HepG2 (cell line): ENCODE results near the gene APOA1. TPM values are rescaled to one million over a fixed set of nuclear protein-coding genes. Genes with fewer than 3 reads are reported as not detected.

Source experiments
- ATAC-seq: fragments of 200-7000 bp; cut with Tn5 transposase; 3 replicates; pipeline ENCODE4 v1.9.1; 2020; ENCODE audit warnings: mild to moderate bottlenecking, moderate library complexity
- BruUV-seq: library from RNA; stranded (reverse); fragments of 400-500 nt; replicated peaks from 2 replicates; lab custom pipeline; 2021; lab: Mats Ljungman, UMichigan
- CTCF ChIA-PET: fragments of 300-600 bp; formaldehyde crosslinking; extraction: SDS; loops from one replicate; lab custom pipeline; 2021; ENCODE audit warnings: low total read pairs, inconsistent platforms, low intra/inter-chr PET ratio; lab: Yijun Ruan, JAX
- POLR2A ChIA-PET: fragments of 350-600 bp; sonication (Branson Sonifier 250); formaldehyde crosslinking; loops from one replicate; lab custom pipeline; 2020; ENCODE audit warnings: antibody characterized with exemption, inconsistent platforms; lab: Yijun Ruan, JAX
- DNase-seq: peaks from one replicate; pipeline ENCODE4 v3.0.0-alpha.2; 2015; ENCODE audit warnings: low spot score
- FAIRE-seq: peaks from 3 replicates; lab custom pipeline; 2011; peaks lifted over from hg19 to GRCh38; lab: Jason Lieb, UNC
- H2AFZ ChIP-seq: one replicate; pipeline ENCODE4 v1.6.1; 2011; ENCODE audit warnings: low read length, inconsistent platforms
- H3K27ac ChIP-seq: fragments of 300-600 bp; 3 replicates; pipeline ENCODE4 v1.8.0; 2011; ENCODE audit warnings: mixed run types, mild to moderate bottlenecking, mixed read lengths, low read length, inconsistent platforms; ENCODE audit not compliant: insufficient read depth; ENCODE audit errors: extremely low read length
- H3K27me3 ChIP-seq, 2 experiments: fragments of 200-600 bp in 1 of 2; 2 replicates in 1 of 2; 3 replicates in 1 of 2; pipeline versions ENCODE4 v1.6.0 to v1.8.0; 2011; ENCODE audit warnings: low read length in 2 of 2, mild to moderate bottlenecking in 2 of 2, moderate library complexity in 2 of 2, inconsistent platforms in 1 of 2; ENCODE audit not compliant: insufficient read depth in 2 of 2, control insufficient read depth in 1 of 2
- H3K36me3 ChIP-seq, 2 experiments: fragments of 200-600 bp in 1 of 2; replicated peaks in 1 of 2; 2 replicates in 1 of 2; 3 replicates in 1 of 2; pipeline versions ENCODE4 v1.5.1 to v1.8.0; 2011; ENCODE audit warnings: low read length in 2 of 2, inconsistent platforms in 1 of 2; ENCODE audit not compliant: insufficient read depth in 2 of 2, control insufficient read depth in 1 of 2
- H3K4me1 ChIP-seq: 2 replicates; pipeline ENCODE4 v1.5.1; 2012; ENCODE audit warnings: low read length, inconsistent platforms; ENCODE audit not compliant: insufficient read depth
- H3K4me2 ChIP-seq: 2 replicates; pipeline ENCODE4 v1.6.0; 2011; ENCODE audit warnings: low read depth, low read length, inconsistent platforms
- H3K4me3 ChIP-seq, 3 experiments: fragments of 200-600 bp in 1 of 3; sonication (generic), shearing (Covaris generic) in 1 of 3; replicated peaks in 1 of 3; 2 replicates each; pipeline ENCODE4 v1.5.1; 2011 to 2016; ENCODE audit warnings: low read length in 3 of 3, inconsistent platforms in 2 of 3, low read depth in 2 of 3, mild to moderate bottlenecking in 2 of 3, control low read depth in 1 of 3, mixed read lengths in 1 of 3; ENCODE audit not compliant: insufficient read depth in 1 of 3
- H3K79me2 ChIP-seq: one replicate; pipeline ENCODE4 v1.6.1; 2011; ENCODE audit warnings: low read length, inconsistent platforms; ENCODE audit not compliant: insufficient read depth
- H3K9ac ChIP-seq: 2 replicates; pipeline ENCODE4 v1.6.0; 2011; ENCODE audit warnings: mild to moderate bottlenecking, low read depth, low read length, inconsistent platforms; ENCODE audit not compliant: insufficient read depth
- H3K9me3 ChIP-seq: 2 replicates; pipeline ENCODE4 v1.5.1; 2012; ENCODE audit warnings: mild to moderate bottlenecking, low read length
- H4K20me1 ChIP-seq: 2 replicates; pipeline ENCODE4 v1.6.0; 2011; ENCODE audit warnings: inconsistent platforms, mild to moderate bottlenecking, low read length, moderate library complexity; ENCODE audit not compliant: insufficient read depth
- HDAC2 ChIP-seq: sonication (generic); formaldehyde crosslinking; IDR thresholded peaks from 2 replicates; pipeline ENCODE4 v1.4.0; 2020; ENCODE audit warnings: missing genetic modification reagents
- MED13 ChIP-seq: sonication (generic); formaldehyde crosslinking; IDR thresholded peaks from 2 replicates; pipeline ENCODE4 v1.5.0; 2020; ENCODE audit warnings: missing genetic modification reagents
- NFIC ChIP-seq: IDR thresholded peaks from 2 replicates; pipeline ENCODE4 v1.6.1; 2012; ENCODE audit warnings: mild to moderate bottlenecking, low read length, inconsistent platforms
- SIN3A ChIP-seq: IDR thresholded peaks from 2 replicates; pipeline ENCODE4 v1.6.1; 2011; ENCODE audit warnings: low read depth, mild to moderate bottlenecking, control low read depth, low read length, borderline replicate concordance
- ZBTB7A ChIP-seq: sonication (generic); formaldehyde crosslinking; IDR thresholded peaks from 2 replicates; pipeline ENCODE4 v1.8.0; 2022; ENCODE audit warnings: mild to moderate bottlenecking, missing genetic modification reagents
- ZMYM2 ChIP-seq: sonication (generic); formaldehyde crosslinking; IDR thresholded peaks from 2 replicates; pipeline ENCODE4 v1.8.0; 2022; ENCODE audit warnings: mild to moderate bottlenecking, missing genetic modification reagents
- ZNF10 ChIP-seq: sonication (generic); formaldehyde crosslinking; IDR thresholded peaks from 2 replicates; pipeline ENCODE4 v1.4.0; 2020; ENCODE audit warnings: mild to moderate bottlenecking, low read depth, missing genetic modification reagents, borderline replicate concordance
- ZNF253 ChIP-seq: sonication (generic); formaldehyde crosslinking; IDR thresholded peaks from 2 replicates; pipeline ENCODE4 v1.8.0; 2022; ENCODE audit warnings: mild to moderate bottlenecking, missing genetic modification reagents, borderline replicate concordance
- ZNF382 ChIP-seq: sonication (generic); formaldehyde crosslinking; IDR thresholded peaks from 2 replicates; pipeline ENCODE4 v1.5.0; 2020; ENCODE audit warnings: missing genetic modification reagents, mild to moderate bottlenecking, borderline replicate concordance
- ZNF564 ChIP-seq: sonication (generic); formaldehyde crosslinking; IDR thresholded peaks from 2 replicates; pipeline ENCODE4 v1.8.1; 2023; ENCODE audit warnings: mild to moderate bottlenecking, missing genetic modification reagents
- WGBS: methylation state at CpG from one replicate; pipeline ENCODE4 v1.1.6; 2017; ENCODE audit warnings: low lambda C conversion rate; 5-methylcytosine and 5-hydroxymethylcytosine counted together
- in situ Hi-C: cut with HindIII; loops from 2 replicates; pipeline ENCODE4 v1.10.0; 2017; ENCODE audit warnings: low pct_unique_long_range_greater_than_20kb; ENCODE audit not compliant: extremely low pct_ligation_motif_present
- intact Hi-C: fragments of 100-400 bp; cut with micrococcal nuclease; formaldehyde crosslinking; loops from one replicate; pipeline ENCODE4 v1.10.0; 2022; ENCODE audit not compliant: unreplicated experiment
- polyA plus RNA-seq, 8 experiments: library from polyadenylated mRNA; depleted of rRNA in 3 of 8; stranded (reverse) in 7 of 8; unstranded in 1 of 8; fragments of >200 nt; fragmentation: Illumina TruSeq in 4 of 8; extraction: Trizol in 4 of 8; gene quantifications; 2 replicates each; pipeline versions ENCODE4 v1.2.1 to v1.2.3, GENCODE V29; 2011 to 2016; ENCODE audit warnings: low read depth in 4 of 8, missing spikeins in 1 of 8, mixed read lengths in 1 of 8; ENCODE audit not compliant: insufficient read depth in 1 of 8
- total RNA-seq, 5 experiments: library from RNA; depleted of rRNA; stranded (reverse); fragments of >200 nt; fragmentation: Illumina TruSeq; extraction: Trizol; gene quantifications; 2 replicates each; pipeline ENCODE4 v1.2.3, GENCODE V29; 2016; ENCODE audit warnings: low read depth in 1 of 5
- TF ChIP-seq, protein P1 (sequence below): sonication (generic); formaldehyde crosslinking; IDR thresholded peaks from 2 replicates; pipeline ENCODE4 v1.5.0; 2020; ENCODE audit warnings: mild to moderate bottlenecking, missing genetic modification reagents, moderate library complexity
- TF ChIP-seq, protein P2 (sequence below): sonication (generic); formaldehyde crosslinking; IDR thresholded peaks from 2 replicates; pipeline ENCODE4 v1.8.1; 2022; ENCODE audit warnings: low read depth, mild to moderate bottlenecking, missing genetic modification reagents
- TF ChIP-seq, protein P3 (sequence below): sonication (generic); formaldehyde crosslinking; IDR thresholded peaks from 2 replicates; pipeline ENCODE4 v1.5.1; 2020; ENCODE audit warnings: missing genetic modification reagents, mild to moderate bottlenecking, borderline replicate concordance

APOA1 gene
- total and polyA plus RNA-seq, 2 of the 13 experiments (the other 11 are each of a cell fraction or from before 2014, with no cell fraction given) = 1,973 to 5,485 TPM

DNA sequence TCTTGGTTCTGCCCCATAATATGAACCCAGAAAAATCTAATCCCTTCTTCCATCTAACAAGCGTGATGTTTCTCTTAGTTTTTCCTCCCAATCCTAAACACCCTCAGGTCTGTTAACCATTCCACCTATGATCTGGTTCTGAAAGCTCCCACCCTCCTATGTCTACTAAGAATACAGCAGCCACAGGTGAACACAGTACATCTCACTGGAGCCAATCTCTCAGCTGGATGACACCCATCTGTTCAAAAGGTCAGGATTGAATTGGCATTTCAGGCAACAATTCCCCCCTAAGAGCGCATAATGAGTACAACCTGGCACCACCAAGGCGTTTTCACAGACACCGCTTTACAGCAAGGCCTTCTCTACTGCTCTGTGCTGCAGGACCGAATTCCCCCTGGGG lies 19.0 kb upstream of the APOA1 start (continued):
- TF ChIP-seq, protein P1, sequence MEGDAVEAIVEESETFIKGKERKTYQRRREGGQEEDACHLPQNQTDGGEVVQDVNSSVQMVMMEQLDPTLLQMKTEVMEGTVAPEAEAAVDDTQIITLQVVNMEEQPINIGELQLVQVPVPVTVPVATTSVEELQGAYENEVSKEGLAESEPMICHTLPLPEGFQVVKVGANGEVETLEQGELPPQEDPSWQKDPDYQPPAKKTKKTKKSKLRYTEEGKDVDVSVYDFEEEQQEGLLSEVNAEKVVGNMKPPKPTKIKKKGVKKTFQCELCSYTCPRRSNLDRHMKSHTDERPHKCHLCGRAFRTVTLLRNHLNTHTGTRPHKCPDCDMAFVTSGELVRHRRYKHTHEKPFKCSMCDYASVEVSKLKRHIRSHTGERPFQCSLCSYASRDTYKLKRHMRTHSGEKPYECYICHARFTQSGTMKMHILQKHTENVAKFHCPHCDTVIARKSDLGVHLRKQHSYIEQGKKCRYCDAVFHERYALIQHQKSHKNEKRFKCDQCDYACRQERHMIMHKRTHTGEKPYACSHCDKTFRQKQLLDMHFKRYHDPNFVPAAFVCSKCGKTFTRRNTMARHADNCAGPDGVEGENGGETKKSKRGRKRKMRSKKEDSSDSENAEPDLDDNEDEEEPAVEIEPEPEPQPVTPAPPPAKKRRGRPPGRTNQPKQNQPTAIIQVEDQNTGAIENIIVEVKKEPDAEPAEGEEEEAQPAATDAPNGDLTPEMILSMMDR (CRISPR knock-in tag) = no peak
- no peak for TF ChIP-seq SIN3A

DNA sequence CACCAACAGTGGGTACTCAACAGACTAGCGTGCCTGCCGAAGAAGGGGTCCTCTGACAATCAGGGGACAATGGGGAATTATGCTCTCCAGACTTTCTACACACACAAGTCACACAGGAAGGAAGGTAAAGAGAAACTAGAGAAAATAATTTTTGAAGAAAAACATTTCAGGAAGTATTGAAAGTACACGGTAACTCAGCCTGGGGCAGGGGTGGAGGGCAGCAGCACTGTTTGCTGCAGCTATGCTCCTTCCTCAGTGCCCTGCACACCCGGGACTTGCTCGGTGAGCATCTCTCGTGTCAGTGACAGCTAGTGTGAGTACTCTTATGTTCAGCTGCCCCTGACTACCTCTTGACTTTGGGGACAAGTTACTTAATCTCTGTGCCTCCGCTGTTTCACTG lies 18.0 kb upstream of the APOA1 start:
- in situ Hi-C loops (no loop called here), intact Hi-C loops (no loop called here)
- no peak overlapping the region for H3K9ac ChIP-seq
- FAIRE-seq (no peak), ATAC-seq (no peak), DNase-seq (no peak)
- WGBS = 96% methylated on average over 7 of the region's 7 CpGs
- CTCF ChIA-PET = no interaction called here
- no peaks in the 10 kb centered on the region for H3K9me3 ChIP-seq
- no TSS peak for BruUV-seq
- no peaks in the 10 kb centered on the region for H3K27me3 ChIP-seq
- no peak overlapping the region for H3K4me2 ChIP-seq
- H4K20me1 ChIP-seq = no peaks in the 10 kb centered on the region
- no peaks in the 10 kb centered on the region for H3K79me2 ChIP-seq
- POLR2A ChIA-PET = interaction anchor here (1.1 to 2.3 kb wide), 2 partner anchors 18 to 47 kb away, joined by 3 to 8 read pairs; partner anchors contain the start of gene APOA1
- H3K27ac ChIP-seq = no peak overlapping the region
- TF ChIP-seq ZNF253 (CRISPR knock-in tag) = no peak
- no peak for TF ChIP-seq MED13
- TF ChIP-seq ZNF564 (CRISPR knock-in tag) = no peak
- no peak for TF ChIP-seq ZNF10 (CRISPR knock-in tag)
- TF ChIP-seq ZNF382 = no peak
- TF ChIP-seq, protein P2, sequence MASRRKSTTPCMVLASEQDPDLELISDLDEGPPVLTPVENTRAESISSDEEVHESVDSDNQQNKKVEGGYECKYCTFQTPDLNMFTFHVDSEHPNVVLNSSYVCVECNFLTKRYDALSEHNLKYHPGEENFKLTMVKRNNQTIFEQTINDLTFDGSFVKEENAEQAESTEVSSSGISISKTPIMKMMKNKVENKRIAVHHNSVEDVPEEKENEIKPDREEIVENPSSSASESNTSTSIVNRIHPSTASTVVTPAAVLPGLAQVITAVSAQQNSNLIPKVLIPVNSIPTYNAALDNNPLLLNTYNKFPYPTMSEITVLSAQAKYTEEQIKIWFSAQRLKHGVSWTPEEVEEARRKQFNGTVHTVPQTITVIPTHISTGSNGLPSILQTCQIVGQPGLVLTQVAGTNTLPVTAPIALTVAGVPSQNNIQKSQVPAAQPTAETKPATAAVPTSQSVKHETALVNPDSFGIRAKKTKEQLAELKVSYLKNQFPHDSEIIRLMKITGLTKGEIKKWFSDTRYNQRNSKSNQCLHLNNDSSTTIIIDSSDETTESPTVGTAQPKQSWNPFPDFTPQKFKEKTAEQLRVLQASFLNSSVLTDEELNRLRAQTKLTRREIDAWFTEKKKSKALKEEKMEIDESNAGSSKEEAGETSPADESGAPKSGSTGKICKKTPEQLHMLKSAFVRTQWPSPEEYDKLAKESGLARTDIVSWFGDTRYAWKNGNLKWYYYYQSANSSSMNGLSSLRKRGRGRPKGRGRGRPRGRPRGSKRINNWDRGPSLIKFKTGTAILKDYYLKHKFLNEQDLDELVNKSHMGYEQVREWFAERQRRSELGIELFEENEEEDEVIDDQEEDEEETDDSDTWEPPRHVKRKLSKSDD (CRISPR knock-in tag) = no peak
- TF ChIP-seq ZMYM2 (CRISPR knock-in tag) = no peak
- no peak for TF ChIP-seq ZBTB7A
- TF ChIP-seq, protein P3, sequence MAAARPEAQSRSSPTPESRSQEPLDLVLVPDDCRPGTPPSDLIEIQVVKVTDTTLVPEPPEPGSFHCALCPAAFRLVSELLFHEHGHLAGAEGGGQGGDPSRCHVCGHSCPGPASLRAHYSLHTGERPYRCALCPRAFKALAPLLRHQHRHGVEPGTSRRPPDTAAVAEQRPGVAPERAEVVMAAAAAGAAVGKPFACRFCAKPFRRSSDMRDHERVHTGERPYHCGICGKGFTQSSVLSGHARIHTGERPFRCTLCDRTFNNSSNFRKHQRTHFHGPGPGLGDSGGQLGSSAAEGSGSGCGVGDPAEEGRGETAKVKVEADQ (CRISPR knock-in tag) = no peak
- TF ChIP-seq NFIC = no peak
- TF ChIP-seq HDAC2 (CRISPR knock-in tag) = no peak
- no peak overlapping the region for H2AFZ ChIP-seq
- H3K36me3 ChIP-seq = peaks cover 6 to 38% of the 10 kb centered on the region in 2 experiments
- H3K4me3 ChIP-seq = no peak overlapping the region
- no peaks in the 10 kb centered on the region for H3K4me1 ChIP-seq
